GM23338 (cell line): ENCODE measurements around the gene VRK3. TPM values are rescaled to one million over a fixed set of nuclear protein-coding genes. Genes with fewer than 3 reads are reported as not detected.

ENCODE experiments used
- ATAC-seq: fragments of 200-7000 bp; cut with Tn5 transposase; 3 replicates; pipeline ENCODE4 v1.9.1; 2020
- DNase-seq: peaks from one replicate; pipeline ENCODE4 v3.0.0-alpha.2; 2015; ENCODE audit warnings: low spot score
- H2AFZ ChIP-seq: fragments of 200-600 bp; sonication (generic); 2 replicates; pipeline ENCODE4 v1.8.0; 2016; ENCODE audit warnings: antibody characterized with exemption, mild to moderate bottlenecking, moderate library complexity
- H3F3A ChIP-seq: fragments of 200-600 bp; sonication (generic); replicated peaks from 2 replicates; pipeline ENCODE4 v1.8.0; 2017; ENCODE audit warnings: antibody characterized with exemption, mixed run types, low read depth
- H3K27ac ChIP-seq: fragments of 200-600 bp; sonication (generic); 2 replicates; pipeline ENCODE4 v1.6.1; 2016; ENCODE audit warnings: low read depth
- H3K27me3 ChIP-seq: fragments of 200-600 bp; sonication (generic); 2 replicates; pipeline ENCODE4 v1.8.0; 2016; ENCODE audit warnings: mild to moderate bottlenecking, mixed run types, moderate library complexity; ENCODE audit not compliant: insufficient read depth
- H3K36me3 ChIP-seq: fragments of 200-600 bp; sonication (generic); 2 replicates; pipeline ENCODE4 v1.8.0; 2016; ENCODE audit warnings: mild to moderate bottlenecking; ENCODE audit not compliant: insufficient read depth
- H3K4me1 ChIP-seq: fragments of 200-600 bp; sonication (generic); 2 replicates; pipeline ENCODE4 v1.8.0; 2016; ENCODE audit warnings: mild to moderate bottlenecking, moderate library complexity; ENCODE audit not compliant: insufficient read depth
- H3K4me2 ChIP-seq: fragments of 200-600 bp; sonication (generic); 2 replicates; pipeline ENCODE4 v1.7.1; 2017; ENCODE audit warnings: mixed run types
- H3K4me3 ChIP-seq: fragments of 200-600 bp; sonication (generic); 2 replicates; pipeline ENCODE4 v1.6.1; 2016; ENCODE audit warnings: mixed run types
- H3K79me2 ChIP-seq: fragments of 200-600 bp; sonication (generic); replicated peaks from 2 replicates; pipeline ENCODE4 v1.8.0; 2017; ENCODE audit warnings: mild to moderate bottlenecking; ENCODE audit not compliant: insufficient read depth
- H3K9me2 ChIP-seq: fragments of 200-600 bp; sonication (generic); 2 replicates; pipeline ENCODE4 v1.8.0; 2017; ENCODE audit not compliant: insufficient read depth
- H4K20me1 ChIP-seq: fragments of 200-600 bp; sonication (generic); replicated peaks from 2 replicates; pipeline ENCODE4 v1.8.0; 2017; ENCODE audit warnings: mild to moderate bottlenecking; ENCODE audit not compliant: insufficient read depth
- H3K27ac Mint-ChIP-seq: 2 replicates; pipeline ENCODE4 v1.8.0; 2020; ENCODE audit warnings: inconsistent platforms, mild to moderate bottlenecking, moderate library complexity, mixed read lengths
- H3K27me3 Mint-ChIP-seq: 3 replicates; pipeline ENCODE4 v1.8.0; 2022; ENCODE audit warnings: low read depth, mild to moderate bottlenecking, moderate library complexity, mixed read lengths, inconsistent platforms; ENCODE audit not compliant: insufficient read depth, poor library complexity
- H3K36me3 Mint-ChIP-seq: 3 replicates; pipeline ENCODE4 v1.8.0; 2021; ENCODE audit warnings: low read depth, mild to moderate bottlenecking, inconsistent platforms, moderate library complexity, mixed read lengths
- H3K4me1 Mint-ChIP-seq: 3 replicates; pipeline ENCODE4 v1.8.0; 2020; ENCODE audit warnings: mild to moderate bottlenecking, inconsistent platforms, mixed read lengths
- H3K4me3 Mint-ChIP-seq: 3 replicates; pipeline ENCODE4 v1.8.0; 2021; ENCODE audit warnings: moderate library complexity, mild to moderate bottlenecking, inconsistent platforms, mixed read lengths
- H3K9me3 Mint-ChIP-seq: 3 replicates; pipeline ENCODE4 v1.8.0; 2020; ENCODE audit warnings: moderate library complexity, mild to moderate bottlenecking, inconsistent platforms, mixed read lengths
- CREB1 ChIP-seq: fragments of 250-450 bp; sonication (Bioruptor Pico); IDR thresholded peaks from 2 replicates; pipeline ENCODE4 v1.5.0; 2020; ENCODE audit warnings: low read depth, mild to moderate bottlenecking, moderate library complexity
- ETS1 ChIP-seq: IDR thresholded peaks from 2 replicates; pipeline ENCODE4 v1.6.1; 2016; ENCODE audit warnings: antibody characterized with exemption
- EZH2 ChIP-seq: fragments of 200-600 bp; sonication (generic); IDR thresholded peaks from one replicate; pipeline ENCODE4 v1.8.0; 2017; ENCODE audit warnings: antibody characterized with exemption, mild to moderate bottlenecking, low read depth; ENCODE audit not compliant: unreplicated experiment
- EZH2phosphoT487 ChIP-seq: fragments of 200-600 bp; sonication (generic); IDR thresholded peaks from one replicate; pipeline ENCODE4 v1.8.1; 2018; ENCODE audit warnings: antibody characterized with exemption; ENCODE audit not compliant: unreplicated experiment
- JUNB ChIP-seq: IDR thresholded peaks from one replicate; pipeline ENCODE4 v1.6.1; 2016; ENCODE audit warnings: antibody characterized with exemption; ENCODE audit not compliant: unreplicated experiment
- NANOG ChIP-seq: IDR thresholded peaks from 2 replicates; pipeline ENCODE4 v1.6.1; 2016; ENCODE audit warnings: antibody characterized with exemption, borderline replicate concordance
- POLR2AphosphoS5 ChIP-seq: IDR thresholded peaks from 2 replicates; pipeline ENCODE4 v1.6.1; 2016; ENCODE audit warnings: antibody characterized with exemption, low read depth
- REST ChIP-seq: IDR thresholded peaks from one replicate; pipeline ENCODE4 v1.6.1; 2018; ENCODE audit warnings: antibody characterized with exemption; ENCODE audit not compliant: unreplicated experiment
- STAT1 ChIP-seq: IDR thresholded peaks from one replicate; pipeline ENCODE4 v1.6.1; 2016; ENCODE audit warnings: antibody characterized with exemption; ENCODE audit not compliant: unreplicated experiment
- ZNF114 ChIP-seq: fragments of 250-450 bp; sonication (Bioruptor Pico); IDR thresholded peaks from 2 replicates; pipeline ENCODE4 v1.5.0; 2020; ENCODE audit warnings: mild to moderate bottlenecking, moderate library complexity
- ZNF331 ChIP-seq: fragments of 250-450 bp; sonication (Bioruptor Pico); IDR thresholded peaks from 2 replicates; pipeline ENCODE4 v1.5.0; 2020; ENCODE audit warnings: low read depth, mild to moderate bottlenecking, moderate library complexity
- ZNF462 ChIP-seq: fragments of 250-450 bp; sonication (Bioruptor Pico); IDR thresholded peaks from 2 replicates; pipeline ENCODE4 v1.5.0; 2020; ENCODE audit warnings: mild to moderate bottlenecking, moderate library complexity
- polyA plus RNA-seq: library from polyadenylated mRNA; unstranded; fragments of >200 nt; fragmentation: Nextera tagmentation; extraction: Ambion mirVana; gene quantifications from 2 replicates; pipeline ENCODE4 v1.2.1, GENCODE V29; 2016
- total RNA-seq: library from RNA; depleted of rRNA; stranded (reverse); fragments of >200 nt; shearing (Covaris generic); gene quantifications from 2 replicates; pipeline ENCODE4 v1.2.3, GENCODE V29; 2014

The VRK3 gene
- total and polyA plus RNA-seq, 2 experiments from 2014 or later: 17.4 to 29.1 TPM

GRCh38 chr19:49988433-49988832, 36.7 kb downstream of the VRK3 start:
- Histone ChIP-seq H3K79me2 (no peaks in the 10 kb centered on the region), H3K27ac (no peak overlapping the region), H3F3A (no peaks in the 10 kb centered on the region), H4K20me1 (no peaks in the 10 kb centered on the region; the same call in 1 of the 2 replicates), H3K4me1 (no peaks in the 10 kb centered on the region), H2AFZ (no peak overlapping the region), H3K9me2 (no peaks in the 10 kb centered on the region), H3K4me2 (no peak overlapping the region), H3K4me3 (no peak overlapping the region), H3K27me3 (no peaks in the 10 kb centered on the region), H3K36me3 (no peaks in the 10 kb centered on the region)
- Mint-ChIP-seq H3K27ac (no peak overlapping the region), H3K27me3 (peaks cover 9% of the 10 kb centered on the region), H3K9me3 (peaks cover 3% of the 10 kb centered on the region; the same call in 2 of the 3 replicates), H3K4me3 (no peak overlapping the region; the same call in 2 of the 3 replicates), H3K4me1 (no peaks in the 10 kb centered on the region; the same call in 2 of the 3 replicates), H3K36me3 (peaks cover 9% of the 10 kb centered on the region)
- DNase-seq (no peak), ATAC-seq (no peak)
- TF ChIP-seq POLR2AphosphoS5 (no peak), ETS1 (no peak), CREB1 (no peak), STAT1 (no peak), EZH2 (no peak), ZNF114 (CRISPR knock-in tag) (no peak), ZNF331 (CRISPR knock-in tag) (no peak), EZH2phosphoT487 (no peak), JUNB (no peak), REST (no peak), NANOG (no peak), ZNF462 (CRISPR knock-in tag) (no peak)
